Thyroid gland (tissue), 4 donors: Measurements from ENCODE around the gene YIPF1.

Source experiments
- CTCF ChIP-seq, 6 experiments: fragments of 200-600 bp in 3 of 6; fragments of 450-650 bp in 3 of 6; sonication (generic) in 3 of 6; IDR thresholded peaks; one replicate each; pipeline ENCODE4 v1.5.1; 2016 to 2019; ENCODE audit warnings: antibody characterized with exemption in 6 of 6, mild to moderate bottlenecking in 2 of 6, inconsistent platforms in 1 of 6, moderate library complexity in 1 of 6
- POLR2A ChIP-seq, 2 donors: fragments of 450-650 bp; IDR thresholded peaks; one replicate each; pipeline ENCODE4 v1.6.1; 2017; ENCODE audit warnings: antibody characterized with exemption in 2 of 2, mild to moderate bottlenecking in 2 of 2, moderate library complexity in 1 of 2

DNA sequence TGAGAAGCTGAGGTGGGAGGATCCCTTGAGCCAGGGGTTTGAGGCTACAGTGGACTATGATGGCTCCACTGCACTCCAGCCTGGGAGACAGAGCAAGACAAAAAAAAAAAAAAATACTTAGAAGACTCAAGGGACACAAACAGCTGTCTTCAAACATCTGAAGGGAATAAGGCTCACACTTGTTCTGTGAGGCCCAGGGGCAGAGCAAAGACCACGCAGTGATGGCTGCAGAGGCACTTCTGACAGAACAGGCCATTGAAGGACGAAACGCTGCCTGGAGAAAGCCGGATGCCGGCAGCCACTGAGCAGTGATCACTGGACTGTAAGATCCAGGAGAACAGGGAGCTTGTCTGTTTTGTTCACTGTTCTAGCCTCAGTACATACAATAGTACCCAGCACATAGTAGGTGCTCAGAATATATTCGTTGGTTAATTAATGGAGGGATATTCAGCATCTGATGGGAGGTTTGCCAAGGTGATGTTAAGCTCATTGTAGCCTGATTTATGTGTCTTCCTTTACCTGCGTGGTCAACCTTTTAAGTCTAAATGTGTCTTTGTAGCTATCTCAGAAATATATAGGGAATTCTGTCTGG is 39.4 kb downstream of the YIPF1 start:
- TF ChIP-seq CTCF (IDR thresholded peaks at IDR 0.05) (no peak), POLR2A (IDR thresholded peaks at IDR 0.05) (no peak)
